GM19099 (cell line): ENCODE measurements around the gene EIF4A3.

ENCODE experiments used
- POLR2A ChIP-seq: IDR thresholded peaks from 3 replicates; pipeline ENCODE4 v1.6.1; 2011; ENCODE audit warnings: low read depth; ENCODE audit not compliant: insufficient read length; ENCODE audit errors: extremely low read depth

Gene EIF4A3

DNA sequence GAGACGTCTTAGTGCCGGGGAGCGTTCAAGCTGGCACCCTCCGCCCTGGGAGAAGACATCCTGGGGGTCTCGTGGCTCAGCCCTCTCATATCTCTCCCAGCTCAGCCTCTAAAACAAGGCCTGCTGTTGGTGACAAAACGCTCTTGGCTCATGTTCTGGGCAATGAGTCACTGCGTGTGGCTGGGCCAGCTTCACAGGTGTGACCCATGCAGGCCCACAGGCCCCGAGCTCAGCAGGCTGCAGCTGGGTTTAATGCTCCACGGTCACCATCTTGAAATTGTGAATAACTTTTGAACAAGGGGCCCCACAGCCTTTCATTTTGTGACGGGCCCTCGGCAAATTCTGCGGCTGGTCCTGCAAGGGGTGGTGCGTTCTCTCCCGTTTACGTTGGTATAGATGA lies 23.1 kb downstream of the EIF4A3 start:
- no peak for TF ChIP-seq POLR2A

DNA sequence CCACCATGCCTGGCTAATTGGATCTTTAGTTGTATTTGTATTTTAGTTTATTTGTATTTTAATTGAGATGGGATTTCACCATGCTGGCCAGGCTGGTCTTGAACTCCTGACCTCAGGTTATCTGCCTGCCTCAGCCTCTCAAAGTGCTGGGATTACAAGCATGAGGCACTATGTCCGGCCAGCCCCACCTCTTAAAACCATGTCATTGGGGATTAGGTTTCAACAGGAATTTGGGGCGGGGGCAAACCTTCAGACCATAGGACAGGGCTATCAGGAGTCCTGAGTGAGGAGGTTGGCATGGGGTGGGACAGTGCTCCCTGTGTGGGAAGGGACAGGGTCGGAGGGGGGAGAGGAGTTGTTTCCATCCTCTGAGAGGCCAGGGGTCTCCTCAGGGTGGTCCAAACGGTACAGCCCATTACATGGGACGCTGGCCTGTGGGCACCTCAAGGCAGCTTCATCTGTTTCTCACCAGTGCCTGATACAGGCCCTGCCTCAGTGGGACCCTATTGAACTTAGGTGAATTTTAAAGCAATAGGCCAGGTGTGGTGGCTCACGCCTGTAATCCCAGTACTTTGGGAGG lies 23.9 kb downstream of the EIF4A3 start:
- TF ChIP-seq POLR2A = no peak

DNA sequence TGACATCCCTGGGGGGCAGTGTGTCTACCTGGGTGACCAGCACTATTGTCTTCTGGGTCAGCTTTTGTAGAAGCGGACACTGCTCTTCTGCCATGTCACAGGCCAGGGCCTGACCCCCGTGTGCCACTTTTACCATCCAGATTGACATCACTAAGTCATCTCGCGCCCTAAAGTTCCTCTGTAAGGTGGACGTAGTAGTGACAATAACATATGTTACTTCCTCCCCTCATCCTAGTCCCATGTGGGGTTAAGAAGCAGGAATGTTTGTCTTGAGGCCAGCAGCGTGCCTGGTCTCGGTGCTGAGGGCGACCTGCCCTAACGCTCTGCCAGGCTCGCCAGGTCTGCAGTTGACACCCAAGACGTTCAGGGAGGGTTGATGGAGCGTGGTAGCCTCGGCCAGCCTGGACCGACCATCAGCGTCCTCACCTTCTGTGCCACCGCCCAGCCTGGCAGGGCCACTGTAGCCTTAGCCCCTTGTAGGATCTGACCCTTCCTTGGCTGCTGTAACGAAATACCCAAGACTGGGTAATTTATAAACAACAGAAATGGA lies 24.8 kb downstream of the EIF4A3 start:
- TF ChIP-seq POLR2A = no peak

DNA sequence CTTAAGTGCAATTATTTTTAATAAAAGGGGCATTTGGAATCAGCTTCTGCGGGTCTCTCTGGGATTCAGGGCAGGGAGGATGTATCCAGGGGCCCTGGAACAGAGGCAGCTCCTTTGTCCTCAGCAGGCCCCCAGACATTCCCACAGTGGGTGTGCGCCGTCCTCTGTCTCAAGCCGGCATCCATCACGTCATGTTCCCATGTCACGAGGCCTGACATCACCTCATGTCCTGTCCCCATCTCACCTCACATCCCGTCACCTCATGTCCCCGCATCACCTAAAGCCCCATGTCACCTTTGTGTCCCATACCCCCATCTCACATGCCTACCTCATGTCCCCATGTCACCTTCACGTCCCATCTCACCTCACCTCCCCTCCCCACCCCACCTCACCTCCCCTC lies 27.1 kb downstream of the EIF4A3 start:
- TF ChIP-seq POLR2A = no peak

DNA sequence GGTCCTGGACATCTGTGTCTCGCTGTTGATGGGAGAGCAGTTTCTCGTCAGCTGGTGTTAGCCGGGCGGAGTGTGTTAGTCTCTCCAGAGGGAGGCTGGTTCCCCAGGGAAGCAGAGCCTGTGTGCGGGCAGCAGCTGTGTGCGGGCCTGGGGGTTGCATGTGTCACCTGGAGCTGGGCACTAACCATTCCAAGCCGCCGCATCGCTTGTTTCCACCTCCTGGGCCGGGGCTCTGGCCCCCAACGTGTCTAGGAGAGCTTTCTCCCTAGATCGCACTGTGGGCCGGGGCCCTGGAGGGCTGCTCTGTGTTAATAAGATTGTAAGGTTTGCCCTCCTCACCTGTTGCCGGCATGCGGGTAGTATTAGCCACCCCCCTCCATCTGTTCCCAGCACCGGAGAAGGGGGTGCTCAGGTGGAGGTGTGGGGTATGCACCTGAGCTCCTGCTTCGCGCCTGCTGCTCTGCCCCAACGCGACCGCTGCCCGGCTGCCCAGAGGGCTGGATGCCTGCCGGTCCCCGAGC lies 27.6 kb downstream of the EIF4A3 start:
- TF ChIP-seq POLR2A = no peak

DNA sequence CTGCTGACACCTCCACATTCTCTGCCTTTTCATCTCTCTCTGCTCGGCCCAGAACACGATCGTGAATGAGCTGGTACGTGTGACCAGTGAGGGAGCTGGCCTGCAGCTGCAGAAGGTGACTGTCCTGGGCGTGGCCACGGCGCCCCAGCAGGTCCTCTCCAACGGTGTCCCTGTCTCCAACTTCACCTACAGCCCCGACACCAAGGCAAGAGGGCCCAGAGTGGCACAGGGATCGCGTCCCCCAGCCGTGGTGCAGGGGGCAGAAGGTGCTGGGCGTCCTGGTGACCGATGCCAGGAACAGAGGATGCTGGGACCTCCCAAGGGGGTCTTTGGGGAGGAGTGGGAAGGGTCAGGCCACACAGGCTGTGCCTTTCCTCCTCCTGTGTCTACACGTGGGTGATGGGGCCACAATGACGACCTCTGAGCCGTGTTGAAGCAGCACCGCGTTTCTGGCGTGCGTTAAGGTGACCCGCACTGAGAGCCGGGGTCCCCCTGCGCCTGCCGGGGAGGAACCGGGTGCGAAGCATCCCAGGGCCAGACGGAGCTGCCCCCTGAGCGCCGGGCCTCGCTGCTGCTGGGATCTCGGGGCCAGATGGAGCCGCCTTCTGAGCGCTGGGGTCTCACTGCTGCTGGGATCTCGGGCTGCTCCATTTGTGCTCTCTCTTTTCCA lies 28.2 kb downstream of the EIF4A3 start:
- no peak for TF ChIP-seq POLR2A

DNA sequence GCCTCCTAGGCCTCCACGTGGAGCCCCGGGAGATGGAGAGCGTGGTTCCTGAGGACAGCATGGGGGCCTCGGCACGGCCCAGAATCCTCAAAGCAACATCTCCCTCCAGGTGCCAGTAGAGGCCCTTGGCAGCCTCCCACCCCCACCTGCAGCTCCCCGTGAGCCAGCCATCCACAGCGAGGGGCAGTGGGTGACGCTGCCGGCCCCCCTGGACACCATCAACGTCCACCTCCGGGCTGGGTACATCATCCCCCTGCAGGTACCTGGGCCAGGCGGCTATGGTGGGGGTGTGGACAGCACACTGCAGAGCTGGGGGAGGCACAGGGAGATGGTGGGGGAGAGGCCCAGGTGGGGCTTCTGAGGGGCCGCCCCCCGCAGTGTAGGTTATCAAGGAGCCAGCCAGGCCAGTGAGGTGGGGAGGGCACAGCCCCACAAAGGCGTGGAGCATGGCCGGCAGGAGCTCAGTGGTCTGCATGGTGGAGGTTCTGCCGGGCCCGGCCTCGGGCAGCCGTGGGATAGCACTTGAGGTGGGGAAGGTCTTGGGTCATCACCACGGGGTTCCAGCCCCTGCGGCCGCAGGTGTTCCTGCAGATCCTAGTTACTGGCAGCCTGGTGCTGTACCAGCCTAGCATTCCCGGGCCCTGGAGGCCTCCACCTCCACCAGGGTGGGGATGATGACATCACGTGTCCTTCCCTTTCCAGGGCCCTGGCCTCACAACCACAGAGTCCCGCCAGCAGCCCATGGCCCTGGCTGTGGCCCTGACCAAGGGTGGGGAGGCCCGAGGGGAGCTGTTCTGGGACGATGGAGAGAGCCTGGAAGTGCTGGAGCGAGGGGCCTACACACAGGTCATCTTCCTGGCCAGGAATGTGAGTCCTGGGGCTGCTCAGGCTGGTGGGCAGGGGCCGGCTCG lies 29.2 kb downstream of the EIF4A3 start:
- TF ChIP-seq POLR2A = no peak

DNA sequence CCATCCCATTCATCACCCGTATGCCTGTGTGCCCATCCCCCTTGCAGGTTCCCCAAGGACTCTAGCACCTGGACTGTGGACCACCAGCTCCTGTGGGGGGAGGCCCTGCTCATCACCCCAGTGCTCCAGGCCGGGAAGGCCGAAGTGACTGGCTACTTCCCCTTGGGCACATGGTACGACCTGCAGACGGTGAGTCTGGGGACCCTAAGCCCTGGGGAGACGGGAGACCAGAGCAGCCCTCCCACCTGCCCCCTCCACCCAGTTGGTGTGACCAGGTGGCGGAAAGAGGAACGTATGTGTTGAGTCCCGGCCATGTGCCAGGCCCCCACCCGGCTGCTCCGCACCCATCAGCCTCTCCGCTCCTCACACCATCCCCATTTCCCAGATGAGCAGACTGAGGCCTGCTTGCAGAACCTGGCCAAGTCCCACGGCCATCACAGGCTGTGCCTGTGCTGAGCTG lies 30.0 kb downstream of the EIF4A3 start:
- no peak for TF ChIP-seq POLR2A

DNA sequence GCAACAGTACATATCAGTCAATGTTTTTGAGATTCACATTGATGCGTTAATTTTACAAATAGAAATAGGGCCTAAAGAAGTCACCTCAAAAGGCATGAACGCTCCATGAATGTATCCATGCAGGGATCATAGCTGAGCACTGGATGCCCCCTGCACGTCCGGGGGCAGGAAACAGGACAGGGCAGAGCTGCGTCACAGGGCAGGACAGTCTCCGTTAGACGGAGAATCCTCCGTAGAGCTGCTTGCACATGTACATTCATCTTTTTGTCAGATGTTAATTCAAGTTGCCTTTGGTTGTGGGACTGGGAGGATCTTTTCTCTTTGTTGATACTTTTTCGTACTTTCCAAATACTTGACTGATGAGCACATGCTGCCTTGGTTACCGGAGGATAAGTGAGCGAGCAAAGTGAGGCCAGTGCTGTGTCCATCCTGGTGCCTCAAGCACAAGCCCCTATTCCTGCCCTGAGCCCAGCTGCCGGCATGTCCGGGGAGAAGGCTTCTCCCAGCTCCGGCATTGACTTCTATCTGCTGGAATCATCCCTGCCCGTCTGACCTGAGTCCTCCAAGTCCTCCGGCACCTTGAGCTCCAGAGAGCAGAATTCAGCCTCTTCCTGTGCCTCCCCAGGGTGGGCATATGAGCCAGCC lies 30.5 kb downstream of the EIF4A3 start:
- TF ChIP-seq POLR2A = no peak

DNA sequence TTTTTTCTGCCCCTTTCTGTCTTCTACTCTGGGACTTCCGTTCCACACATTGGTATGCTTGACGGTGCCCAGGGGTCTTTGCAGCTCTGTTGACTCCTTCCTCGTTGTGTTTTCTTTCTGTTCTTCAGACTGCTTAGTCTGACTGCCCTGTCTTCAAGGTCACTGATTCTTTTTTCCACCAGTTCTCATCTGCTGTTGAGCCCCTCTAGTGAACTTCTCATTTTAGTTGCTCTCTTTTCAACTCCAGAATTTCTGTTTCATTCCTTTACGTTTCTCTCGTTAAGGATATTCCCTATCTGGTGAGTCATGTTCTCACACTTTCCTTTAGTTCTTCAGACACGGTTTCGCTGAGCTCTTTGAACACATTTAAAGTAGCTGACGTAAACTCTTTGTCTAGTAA lies 31.8 kb downstream of the EIF4A3 start:
- TF ChIP-seq POLR2A = no peak

DNA sequence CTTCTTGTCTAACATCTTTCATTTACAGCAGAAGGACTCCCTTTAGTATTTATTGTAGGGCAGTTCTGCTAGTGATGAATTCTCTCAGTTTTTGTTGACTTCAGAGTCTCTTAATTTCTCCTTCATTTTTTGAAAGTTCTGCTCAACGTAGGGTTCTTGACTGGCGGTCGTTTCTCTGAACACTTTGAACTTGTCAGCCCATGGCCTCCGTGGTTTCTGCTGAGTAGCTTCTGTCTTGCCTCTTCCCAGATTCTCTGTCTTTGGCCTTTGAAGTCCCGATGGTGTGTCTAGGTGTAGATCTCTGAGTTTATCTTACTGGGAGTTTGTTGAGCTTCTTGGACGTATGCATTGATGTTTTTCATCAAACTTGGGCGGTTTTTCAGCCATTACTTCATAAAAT lies 32.2 kb downstream of the EIF4A3 start:
- TF ChIP-seq POLR2A = no peak

DNA sequence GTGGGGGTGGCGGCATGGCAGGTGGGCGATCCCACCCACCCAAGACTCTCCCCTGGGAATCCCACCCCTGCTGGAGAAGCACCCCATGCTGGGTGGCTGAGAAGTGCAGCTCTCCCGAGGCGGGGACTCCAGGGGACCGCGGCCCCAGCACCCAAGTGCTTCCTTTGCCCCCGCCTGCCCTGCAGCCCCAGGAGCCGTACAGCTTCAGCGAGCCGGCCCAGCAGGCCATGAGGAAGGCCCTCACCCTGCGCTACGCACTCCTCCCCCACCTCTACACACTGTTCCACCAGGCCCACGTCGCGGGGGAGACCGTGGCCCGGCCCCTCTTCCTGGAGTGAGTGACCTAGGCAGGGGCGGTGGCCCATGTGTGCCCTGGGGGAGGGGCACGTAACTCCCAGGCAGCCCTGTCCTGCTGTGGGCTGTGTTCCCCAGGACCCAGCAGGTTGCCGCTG lies 33.9 kb downstream of the EIF4A3 start:
- no peak for TF ChIP-seq POLR2A

DNA sequence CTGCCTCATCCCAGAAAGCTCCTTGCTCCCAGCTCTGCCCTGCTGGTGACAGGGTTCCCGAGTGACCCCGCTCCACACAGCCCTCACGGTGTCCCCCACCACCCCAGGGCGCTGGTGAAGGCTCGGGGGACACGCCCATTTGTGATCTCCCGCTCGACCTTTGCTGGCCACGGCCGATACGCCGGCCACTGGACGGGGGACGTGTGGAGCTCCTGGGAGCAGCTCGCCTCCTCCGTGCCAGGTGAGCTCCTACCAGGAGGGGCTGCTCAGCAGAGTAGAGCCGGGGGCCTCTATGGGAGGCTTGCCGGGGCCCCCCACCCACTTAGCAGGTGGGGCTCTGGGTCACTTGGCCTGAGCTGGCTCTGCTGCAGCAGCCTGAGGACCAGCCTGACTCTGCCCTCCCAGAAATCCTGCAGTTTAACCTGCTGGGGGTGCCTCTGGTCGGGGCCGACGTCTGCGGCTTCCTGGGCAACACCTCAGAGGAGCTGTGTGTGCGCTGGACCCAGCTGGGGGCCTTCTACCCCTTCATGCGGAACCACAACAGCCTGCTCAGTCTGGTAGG lies 34.4 kb downstream of the EIF4A3 start:
- TF ChIP-seq POLR2A = no peak

DNA sequence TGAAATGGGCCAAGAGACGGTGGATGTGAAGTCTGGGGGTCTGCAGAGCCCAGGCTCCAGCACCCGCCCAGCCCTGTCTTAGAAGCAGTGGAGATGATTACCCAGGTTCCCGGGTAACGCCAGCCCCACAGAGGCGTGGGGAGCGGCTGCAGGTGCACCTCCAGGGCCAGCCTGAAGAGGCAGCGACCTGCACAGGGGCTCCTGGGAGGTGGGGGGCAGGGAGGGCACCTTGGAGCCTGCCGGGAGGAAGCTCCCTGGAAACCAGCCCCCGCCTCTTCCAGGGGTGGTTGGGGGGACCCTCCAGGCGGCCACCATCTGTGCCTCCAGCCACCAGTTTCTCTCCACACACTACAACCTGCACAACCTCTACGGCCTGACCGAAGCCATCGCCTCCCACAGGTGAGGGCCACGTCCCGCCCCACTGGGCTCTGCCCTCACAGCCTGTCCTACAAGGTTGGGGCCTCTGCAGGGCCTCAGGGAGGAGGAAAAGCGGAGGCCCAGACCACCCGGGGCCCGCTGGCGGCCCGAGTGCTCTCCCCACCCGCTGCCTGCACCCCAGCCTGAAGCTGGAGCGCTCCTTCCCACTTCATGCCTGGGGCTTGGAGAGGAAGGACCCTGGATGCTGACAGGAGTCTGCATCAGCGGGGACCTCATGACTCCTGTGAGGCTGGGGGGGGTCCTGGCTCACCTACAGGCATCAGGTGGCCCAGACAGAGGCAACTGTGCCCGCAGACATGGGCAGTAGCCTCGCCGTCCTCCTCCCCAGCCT lies 35.0 kb downstream of the EIF4A3 start:
- TF ChIP-seq POLR2A = no peak
